Neural progenitor cell (in vitro differentiated cells): Measurements from ENCODE around the gene PLEKHG4B.
"Not testable (repeated sequence)": the region's sequence is repeated elsewhere in the genome, so short reads cannot be mapped to it uniquely, and the experiment has no call there.

Source experiments
- EZH2 ChIP-seq: fragments of 200-600 bp; sonication (generic); IDR thresholded peaks from 2 replicates; pipeline ENCODE4 v1.6.1; 2017; ENCODE audit warnings: antibody characterized with exemption, mild to moderate bottlenecking, moderate library complexity
- EZH2phosphoT487 ChIP-seq: fragments of 200-600 bp; sonication (generic); IDR thresholded peaks from 2 replicates; pipeline ENCODE4 v1.6.1; 2017; ENCODE audit warnings: antibody characterized with exemption
- TF ChIP-seq, protein P1 (sequence below): fragments of 200-600 bp; sonication (generic); IDR thresholded peaks from 2 replicates; pipeline ENCODE4 v1.5.1; 2017; ENCODE audit warnings: antibody characterized with exemption, mild to moderate bottlenecking

DNA sequence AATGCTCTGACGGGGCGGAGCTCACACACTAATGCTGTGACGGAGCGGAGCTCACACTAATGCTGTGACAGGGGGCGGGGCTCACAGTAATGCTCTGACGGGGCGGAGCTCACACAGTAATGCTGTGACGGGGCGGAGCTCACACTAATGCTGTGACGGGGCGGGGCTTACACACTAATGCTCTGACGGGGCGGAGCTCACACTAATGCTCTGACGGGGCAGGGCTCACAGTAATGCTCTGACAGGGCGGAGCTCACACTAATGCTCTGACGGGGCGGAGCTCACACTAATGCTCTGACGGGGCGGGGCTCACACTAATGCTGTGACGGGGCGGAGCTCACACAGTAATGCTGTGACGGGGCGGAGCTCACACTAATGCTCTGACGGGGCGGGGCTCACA, 72.8 kb downstream of the PLEKHG4B start:
- TF ChIP-seq EZH2, EZH2phosphoT487: not testable (repeated sequence)
- TF ChIP-seq, protein P1, sequence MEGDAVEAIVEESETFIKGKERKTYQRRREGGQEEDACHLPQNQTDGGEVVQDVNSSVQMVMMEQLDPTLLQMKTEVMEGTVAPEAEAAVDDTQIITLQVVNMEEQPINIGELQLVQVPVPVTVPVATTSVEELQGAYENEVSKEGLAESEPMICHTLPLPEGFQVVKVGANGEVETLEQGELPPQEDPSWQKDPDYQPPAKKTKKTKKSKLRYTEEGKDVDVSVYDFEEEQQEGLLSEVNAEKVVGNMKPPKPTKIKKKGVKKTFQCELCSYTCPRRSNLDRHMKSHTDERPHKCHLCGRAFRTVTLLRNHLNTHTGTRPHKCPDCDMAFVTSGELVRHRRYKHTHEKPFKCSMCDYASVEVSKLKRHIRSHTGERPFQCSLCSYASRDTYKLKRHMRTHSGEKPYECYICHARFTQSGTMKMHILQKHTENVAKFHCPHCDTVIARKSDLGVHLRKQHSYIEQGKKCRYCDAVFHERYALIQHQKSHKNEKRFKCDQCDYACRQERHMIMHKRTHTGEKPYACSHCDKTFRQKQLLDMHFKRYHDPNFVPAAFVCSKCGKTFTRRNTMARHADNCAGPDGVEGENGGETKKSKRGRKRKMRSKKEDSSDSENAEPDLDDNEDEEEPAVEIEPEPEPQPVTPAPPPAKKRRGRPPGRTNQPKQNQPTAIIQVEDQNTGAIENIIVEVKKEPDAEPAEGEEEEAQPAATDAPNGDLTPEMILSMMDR: not testable (repeated sequence)
